ENCODE data around the gene SGMS1. TPM values are rescaled to one million over a fixed set of nuclear protein-coding genes. Genes with fewer than 3 reads are reported as not detected.
"Not testable (repeated sequence)": the region's sequence is repeated elsewhere in the genome, so short reads cannot be mapped to it uniquely, and the experiment has no call there.

The SGMS1 gene
- total RNA-seq, 1 donor from 2014 or later: 27.5 TPM

DNA sequence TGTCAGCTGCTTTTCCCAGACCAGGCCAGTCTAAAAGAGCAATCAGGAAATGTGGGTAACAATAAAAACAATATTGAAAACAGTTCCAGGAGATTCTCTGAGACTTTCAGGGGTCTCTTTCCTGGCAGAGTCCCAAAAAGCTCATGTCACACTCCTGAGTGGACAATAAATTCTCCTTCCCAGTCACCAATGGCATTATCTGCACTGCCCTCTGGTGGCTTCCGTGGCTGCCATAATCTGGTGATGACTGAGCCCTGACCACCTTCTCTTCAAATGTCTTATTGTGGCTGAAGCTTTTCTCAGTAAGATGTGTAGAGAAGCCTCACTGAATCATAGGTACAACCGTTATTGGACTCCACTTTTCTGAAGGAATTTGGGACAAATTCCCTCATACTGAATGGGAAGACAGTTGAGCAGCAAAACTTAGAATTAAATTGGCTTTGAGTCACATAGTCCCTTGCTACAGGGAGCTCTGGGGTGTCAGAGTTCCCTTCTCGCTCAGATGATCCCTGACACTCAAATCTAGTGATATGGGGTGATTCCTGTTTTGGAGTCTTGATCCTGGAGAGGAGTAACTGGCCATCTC, 348.0 kb downstream of the SGMS1 start:
- TF ChIP-seq, protein P1, sequence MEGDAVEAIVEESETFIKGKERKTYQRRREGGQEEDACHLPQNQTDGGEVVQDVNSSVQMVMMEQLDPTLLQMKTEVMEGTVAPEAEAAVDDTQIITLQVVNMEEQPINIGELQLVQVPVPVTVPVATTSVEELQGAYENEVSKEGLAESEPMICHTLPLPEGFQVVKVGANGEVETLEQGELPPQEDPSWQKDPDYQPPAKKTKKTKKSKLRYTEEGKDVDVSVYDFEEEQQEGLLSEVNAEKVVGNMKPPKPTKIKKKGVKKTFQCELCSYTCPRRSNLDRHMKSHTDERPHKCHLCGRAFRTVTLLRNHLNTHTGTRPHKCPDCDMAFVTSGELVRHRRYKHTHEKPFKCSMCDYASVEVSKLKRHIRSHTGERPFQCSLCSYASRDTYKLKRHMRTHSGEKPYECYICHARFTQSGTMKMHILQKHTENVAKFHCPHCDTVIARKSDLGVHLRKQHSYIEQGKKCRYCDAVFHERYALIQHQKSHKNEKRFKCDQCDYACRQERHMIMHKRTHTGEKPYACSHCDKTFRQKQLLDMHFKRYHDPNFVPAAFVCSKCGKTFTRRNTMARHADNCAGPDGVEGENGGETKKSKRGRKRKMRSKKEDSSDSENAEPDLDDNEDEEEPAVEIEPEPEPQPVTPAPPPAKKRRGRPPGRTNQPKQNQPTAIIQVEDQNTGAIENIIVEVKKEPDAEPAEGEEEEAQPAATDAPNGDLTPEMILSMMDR (IDR thresholded peaks at IDR 0.05): no peak
- Mint-ChIP-seq H3K4me3 (no peak overlapping the region), H3K27ac (no peak overlapping the region), H3K27me3 (peaks cover 13% of the 10 kb centered on the region), H3K36me3 (ENCODE audit: low read depth) (no peaks in the 10 kb centered on the region), H3K4me1 (peaks cover 1% of the 10 kb centered on the region), H3K9me3 (no peaks in the 10 kb centered on the region)
- no peak for DNase-seq
- CTCF ChIA-PET: interaction anchor here (0.9 to 3.1 kb wide), 13 partner anchors 9 to 682 kb away, joined by 3 to 12 read pairs (median 4); no protein-coding TSS in a partner anchor
- ATAC-seq (ENCODE audit: low read depth): peak; percentile 71
- POLR2A ChIA-PET: no interaction called here
- intact Hi-C loops (cut with micrococcal nuclease): loop anchor here (1.0 to 5.0 kb wide), 6 partner anchors 15 to 682 kb away; partner anchors contain the start of gene SGMS1

GRCh38 chr10:50272531-50272930, 351.2 kb downstream of the SGMS1 start:
- H3K27me3 Mint-ChIP-seq: peaks cover 4% of the 10 kb centered on the region
- POLR2A ChIA-PET: interaction anchor here (0.6 kb wide), 1 partner anchor 678 kb away, joined by 5 read pairs; no protein-coding TSS in a partner anchor
- DNase-seq: no peak
- H3K27ac Mint-ChIP-seq: no peak overlapping the region
- intact Hi-C loops (cut with micrococcal nuclease): no loop called here
- TF ChIP-seq, protein P1 (IDR thresholded peaks at IDR 0.05): no peak
- H3K36me3 Mint-ChIP-seq (ENCODE audit: low read depth): no peaks in the 10 kb centered on the region
- H3K4me1 Mint-ChIP-seq: peaks cover 1% of the 10 kb centered on the region
- CTCF ChIA-PET: interaction anchor here (0.7 kb wide), 1 partner anchor 12 kb away, joined by 3 read pairs; no protein-coding TSS in a partner anchor
- ATAC-seq (ENCODE audit: low read depth): no peak
- no peak overlapping the region for H3K4me3 Mint-ChIP-seq
- no peaks in the 10 kb centered on the region for H3K9me3 Mint-ChIP-seq

GRCh38 chr10:50271564-50272250, 352.0 kb downstream of the SGMS1 start:
- ChIA-PET CTCF (no interaction called here), POLR2A (no interaction called here)
- Mint-ChIP-seq H3K4me1 (peaks cover 1% of the 10 kb centered on the region), H3K4me3 (no peak overlapping the region), H3K27me3 (peaks cover 4% of the 10 kb centered on the region), H3K27ac (no peak overlapping the region), H3K36me3 (ENCODE audit: low read depth) (no peaks in the 10 kb centered on the region), H3K9me3 (no peaks in the 10 kb centered on the region)
- no peak for ATAC-seq (ENCODE audit: low read depth)
- TF ChIP-seq, protein P1 (IDR thresholded peaks at IDR 0.05): no peak
- intact Hi-C loops (cut with micrococcal nuclease): no loop called here
- DNase-seq: no peak

DNA sequence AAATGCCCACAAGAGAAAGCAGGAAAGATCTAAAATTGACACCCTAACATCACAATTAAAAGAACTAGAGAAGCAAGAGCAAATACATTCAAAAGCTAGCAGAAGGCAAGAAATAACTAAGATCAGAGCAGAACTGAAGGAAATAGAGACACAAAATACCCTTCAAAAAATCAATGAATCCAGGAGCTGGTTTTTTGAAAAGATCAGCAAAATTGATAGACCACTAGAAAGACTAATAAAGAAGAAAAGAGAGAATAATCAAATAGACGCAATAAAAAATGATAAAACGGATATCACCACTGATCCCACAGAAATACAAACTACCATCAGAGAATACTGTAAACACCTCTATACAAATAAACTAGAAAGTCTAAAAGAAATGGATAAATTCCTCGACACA, 355.9 kb downstream of the SGMS1 start:
- H3K4me1 Mint-ChIP-seq; H3K36me3 Mint-ChIP-seq (ENCODE audit: low read depth); DNase-seq; CTCF ChIA-PET; ATAC-seq (ENCODE audit: low read depth); POLR2A ChIA-PET; H3K27ac Mint-ChIP-seq; H3K4me3 Mint-ChIP-seq; intact Hi-C loops (cut with micrococcal nuclease); H3K9me3 Mint-ChIP-seq: not testable (repeated sequence)
- peaks cover 10% of the 10 kb centered on the region for H3K27me3 Mint-ChIP-seq

GRCh38 chr10:50262625-50263024, 361.1 kb downstream of the SGMS1 start:
- DNase-seq; H3K36me3 Mint-ChIP-seq (ENCODE audit: low read depth); POLR2A ChIA-PET; CTCF ChIA-PET; H3K27ac Mint-ChIP-seq; ATAC-seq (ENCODE audit: low read depth); H3K9me3 Mint-ChIP-seq: not testable (repeated sequence)
- peaks cover 12% of the 10 kb centered on the region for H3K27me3 Mint-ChIP-seq
- H3K4me3 Mint-ChIP-seq: peak overlapping the region; percentile 47
- peaks cover 36% of the 10 kb centered on the region for H3K4me1 Mint-ChIP-seq
- intact Hi-C loops (cut with micrococcal nuclease): loop anchor here (5.0 kb wide), 1 partner anchor 155 kb away; no protein-coding TSS in a partner anchor

DNA sequence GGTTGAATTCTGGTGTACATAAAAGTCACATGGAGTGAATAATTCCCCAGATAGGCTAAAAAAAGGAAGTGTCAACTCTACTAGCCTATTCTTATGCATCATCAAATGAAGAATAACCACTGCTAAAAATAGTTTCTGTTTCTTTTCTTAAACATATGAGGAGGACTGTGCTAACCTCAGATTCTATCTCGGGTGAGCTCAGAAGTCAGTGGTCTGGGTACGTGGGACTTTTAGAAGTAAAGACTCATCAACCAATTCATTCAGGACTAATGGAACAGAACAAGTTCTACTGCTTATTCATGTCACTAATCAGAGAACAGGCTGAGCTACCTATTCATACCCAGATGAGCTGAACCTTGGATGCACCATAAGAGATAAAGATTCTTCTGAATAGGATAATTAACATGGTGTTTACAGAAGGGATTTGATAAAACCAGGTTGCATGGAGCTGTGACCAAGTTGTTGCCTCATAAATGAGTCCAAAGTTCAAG, 362.9 kb downstream of the SGMS1 start:
- TF ChIP-seq, protein P1 (IDR thresholded peaks at IDR 0.05): no peak
- ChIA-PET POLR2A (interaction anchor here (1.1 kb wide), 1 partner anchor 362 kb away, joined by 3 read pairs; no protein-coding TSS in a partner anchor), CTCF (interaction anchor here (1.3 to 2.2 kb wide), 2 partner anchors 12 to 15 kb away, joined by 3 to 9 read pairs; no protein-coding TSS in a partner anchor)
- Mint-ChIP-seq H3K9me3 (no peaks in the 10 kb centered on the region), H3K27me3 (peaks cover 12% of the 10 kb centered on the region), H3K36me3 (ENCODE audit: low read depth) (no peaks in the 10 kb centered on the region), H3K4me3 (peak overlapping the region; percentile 57), H3K27ac (peak overlapping the region; percentile 60), H3K4me1 (peaks cover 36% of the 10 kb centered on the region)
- peak; percentile 97 for ATAC-seq (ENCODE audit: low read depth)
- DNase-seq: no peak
- intact Hi-C loops (cut with micrococcal nuclease): loop anchor here (1.0 to 5.0 kb wide), 4 partner anchors 14 to 364 kb away; no protein-coding TSS in a partner anchor

Measured in activated B cell treated with CpG ODN at 0.5 μM for 24 hours (primary cell).